GM23248 (cell line): ENCODE measurements around the gene SLC35A1. TPM values are rescaled to one million over a fixed set of nuclear protein-coding genes. Genes with fewer than 3 reads are reported as not detected.

ENCODE experiments used
- DNase-seq: peaks from one replicate; pipeline ENCODE4 v3.0.0-alpha.2; 2015
- H2AFZ ChIP-seq: fragments of 200-600 bp; sonication (generic); 2 replicates; pipeline ENCODE4 v1.6.1; 2016; ENCODE audit warnings: antibody characterized with exemption
- H3F3A ChIP-seq: fragments of 200-600 bp; sonication (generic); 2 replicates; pipeline ENCODE4 v1.6.1; 2016; ENCODE audit warnings: mild to moderate bottlenecking, antibody characterized with exemption, mixed run types; ENCODE audit not compliant: insufficient read depth
- H3K27ac ChIP-seq: fragments of 200-600 bp; sonication (generic); 2 replicates; pipeline ENCODE4 v1.5.1; 2016; ENCODE audit warnings: mild to moderate bottlenecking
- H3K27me3 ChIP-seq: fragments of 200-600 bp; sonication (generic); replicated peaks from 2 replicates; pipeline ENCODE4 v1.6.1; 2016; ENCODE audit warnings: mild to moderate bottlenecking; ENCODE audit not compliant: insufficient read depth
- H3K36me3 ChIP-seq: fragments of 200-600 bp; sonication (generic); 2 replicates; pipeline ENCODE4 v1.6.1; 2016; ENCODE audit warnings: low read depth, mild to moderate bottlenecking
- H3K4me1 ChIP-seq: fragments of 200-600 bp; sonication (generic); 2 replicates; pipeline ENCODE4 v1.6.1; 2016; ENCODE audit warnings: mild to moderate bottlenecking; ENCODE audit not compliant: insufficient read depth
- H3K4me2 ChIP-seq: fragments of 200-600 bp; sonication (generic); one replicate; pipeline ENCODE4 v1.6.1; 2016; ENCODE audit warnings: mild to moderate bottlenecking; ENCODE audit not compliant: unreplicated experiment
- H3K4me3 ChIP-seq: fragments of 200-600 bp; sonication (generic); 2 replicates; pipeline ENCODE4 v1.5.1; 2016; ENCODE audit warnings: mild to moderate bottlenecking
- H3K79me2 ChIP-seq: fragments of 200-600 bp; sonication (generic); 2 replicates; pipeline ENCODE4 v1.6.1; 2016; ENCODE audit warnings: mild to moderate bottlenecking; ENCODE audit not compliant: insufficient read depth
- H3K9ac ChIP-seq: fragments of 200-600 bp; sonication (generic); 2 replicates; pipeline ENCODE4 v1.6.1; 2016; ENCODE audit warnings: mild to moderate bottlenecking
- H3K9me2 ChIP-seq: fragments of 200-600 bp; sonication (generic); 2 replicates; pipeline ENCODE4 v1.6.1; 2016; ENCODE audit warnings: mixed run types, mild to moderate bottlenecking, moderate library complexity; ENCODE audit not compliant: insufficient read depth
- H3K9me3 ChIP-seq: fragments of 200-600 bp; sonication (generic); one replicate; pipeline ENCODE4 v1.6.1; 2017; ENCODE audit warnings: low read depth
- H4K20me1 ChIP-seq: fragments of 200-600 bp; sonication (generic); 2 replicates; pipeline ENCODE4 v1.6.0; 2016; ENCODE audit not compliant: insufficient read depth
- EZH2 ChIP-seq: fragments of 200-600 bp; sonication (generic); IDR thresholded peaks from 2 replicates; pipeline ENCODE4 v1.6.1; 2018; ENCODE audit warnings: antibody characterized with exemption, mild to moderate bottlenecking; ENCODE audit not compliant: insufficient read depth, poor library complexity, severe bottlenecking
- EZH2phosphoT487 ChIP-seq: fragments of 200-600 bp; sonication (generic); IDR thresholded peaks from 2 replicates; pipeline ENCODE4 v1.6.1; 2018; ENCODE audit warnings: antibody characterized with exemption, moderate library complexity, mild to moderate bottlenecking, low read depth; ENCODE audit not compliant: insufficient read depth
- WGBS, 2 experiments: methylation state at CpG; one replicate each; pipeline ENCODE4 v1.1.6; 2015 to 2017; ENCODE audit warnings: low lambda C conversion rate in 2 of 2, low coverage in 1 of 2; ENCODE audit errors: missing lambda C conversion rate in 2 of 2; 5-methylcytosine and 5-hydroxymethylcytosine counted together
- in situ Hi-C: fragments of 300-500 bp; cut with MboI; formaldehyde crosslinking; loops from 2 replicates; pipeline ENCODE4 v1.15.0; 2020
- polyA plus RNA-seq: library from polyadenylated mRNA; unstranded; fragments of >200 nt; fragmentation: Nextera tagmentation; extraction: Ambion mirVana; gene quantifications from 2 replicates; pipeline ENCODE4 v1.2.1, GENCODE V29; 2016
- total RNA-seq: library from RNA; depleted of rRNA; stranded (reverse); fragments of >200 nt; shearing (Covaris generic); gene quantifications from 2 replicates; pipeline ENCODE4 v1.2.3, GENCODE V29; 2014

SLC35A1 gene
- total and polyA plus RNA-seq, 2 experiments from 2014 or later, result 25.6 to 31.4 TPM

- no peaks in the 10 kb centered on the region for H3K27me3 ChIP-seq
- H3F3A ChIP-seq, result no peaks in the 10 kb centered on the region
- no peak overlapping the region for H2AFZ ChIP-seq
- no peak overlapping the region for H3K27ac ChIP-seq
- no peak for TF ChIP-seq EZH2
- TF ChIP-seq EZH2phosphoT487, result no peak
- no peaks in the 10 kb centered on the region for H4K20me1 ChIP-seq
- peaks cover 16% of the 10 kb centered on the region for H3K79me2 ChIP-seq
- H3K4me3 ChIP-seq, result no peak overlapping the region
- H3K4me1 ChIP-seq, result peaks cover 9% of the 10 kb centered on the region; the same call in 1 of the 2 replicates
- no peak for DNase-seq
- H3K9me2 ChIP-seq, result no peaks in the 10 kb centered on the region
- in situ Hi-C loops, result no loop called here
- no peak overlapping the region for H3K4me2 ChIP-seq
- peaks cover 70% of the 10 kb centered on the region for H3K36me3 ChIP-seq
- WGBS, 2 experiments, result 98 to 100% methylated on average over 1 of the region's 1 CpG
- no peaks in the 10 kb centered on the region for H3K9me3 ChIP-seq
- H3K9ac ChIP-seq, result no peak overlapping the region
Observed at GRCh38 chr6:87541041-87541440, 68.3 kb downstream of the SLC35A1 start.

GRCh38 chr6:87541744-87542143 lies 69.0 kb downstream of the SLC35A1 start:
- in situ Hi-C loops, result no loop called here
- Histone ChIP-seq H3F3A (no peaks in the 10 kb centered on the region), H3K36me3 (peaks cover 68% of the 10 kb centered on the region), H3K4me2 (no peak overlapping the region), H3K4me1 (peaks cover 7% of the 10 kb centered on the region; the same call in 1 of the 2 replicates), H3K27me3 (no peaks in the 10 kb centered on the region), H4K20me1 (no peaks in the 10 kb centered on the region), H3K27ac (no peak overlapping the region), H2AFZ (no peak overlapping the region), H3K4me3 (no peak overlapping the region), H3K79me2 (peaks cover 13% of the 10 kb centered on the region), H3K9ac (no peak overlapping the region), H3K9me2 (no peaks in the 10 kb centered on the region), H3K9me3 (no peaks in the 10 kb centered on the region)
- WGBS, 2 experiments, result 78 to 80% methylated on average over 2 of the region's 2 CpGs
- DNase-seq, result no peak
- TF ChIP-seq EZH2 (no peak), EZH2phosphoT487 (no peak)

- WGBS, 2 experiments, result 68 to 70% methylated on average over 4 of the region's 4 CpGs
- Histone ChIP-seq H3K9me3 (no peaks in the 10 kb centered on the region), H3K4me2 (no peak overlapping the region), H4K20me1 (no peaks in the 10 kb centered on the region), H3K4me3 (no peak overlapping the region), H3F3A (no peaks in the 10 kb centered on the region), H3K27me3 (no peaks in the 10 kb centered on the region), H2AFZ (no peak overlapping the region), H3K9ac (no peak overlapping the region), H3K9me2 (no peaks in the 10 kb centered on the region), H3K27ac (no peak overlapping the region), H3K36me3 (peaks cover 74% of the 10 kb centered on the region), H3K4me1 (no peaks in the 10 kb centered on the region), H3K79me2 (peaks cover 22% of the 10 kb centered on the region; the same call in 1 of the 2 replicates)
- in situ Hi-C loops, result no loop called here
- TF ChIP-seq EZH2 (no peak), EZH2phosphoT487 (no peak)
- no peak for DNase-seq
Observed at GRCh38 chr6:87543696-87544473, 71.1 kb downstream of the SLC35A1 start.

- in situ Hi-C loops, result no loop called here
- H3K9me2 ChIP-seq, result no peaks in the 10 kb centered on the region
- H3K9ac ChIP-seq, result no peak overlapping the region
- no peak overlapping the region for H2AFZ ChIP-seq
- no peak overlapping the region for H3K27ac ChIP-seq
- H3K27me3 ChIP-seq, result no peaks in the 10 kb centered on the region
- H3K9me3 ChIP-seq, result no peaks in the 10 kb centered on the region
- DNase-seq, result no peak
- TF ChIP-seq EZH2phosphoT487 (no peak), EZH2 (no peak)
- no peak overlapping the region for H3K4me2 ChIP-seq
- no peaks in the 10 kb centered on the region for H3K4me1 ChIP-seq
- H4K20me1 ChIP-seq, result no peaks in the 10 kb centered on the region
- H3F3A ChIP-seq, result no peaks in the 10 kb centered on the region
- 94 to 97% methylated on average over 1 of the region's 1 CpG for WGBS, 2 experiments
- peaks cover 25% of the 10 kb centered on the region; the same call in 1 of the 2 replicates for H3K79me2 ChIP-seq
- H3K36me3 ChIP-seq, result peaks cover 73% of the 10 kb centered on the region
- H3K4me3 ChIP-seq, result no peak overlapping the region
Observed at GRCh38 chr6:87544474-87544735, 71.6 kb downstream of the SLC35A1 start.

- Histone ChIP-seq H3K9ac (no peak overlapping the region), H3K27me3 (no peaks in the 10 kb centered on the region), H2AFZ (no peak overlapping the region), H3K9me3 (no peaks in the 10 kb centered on the region), H3K4me2 (no peak overlapping the region), H3K79me2 (peaks cover 84% of the 10 kb centered on the region), H4K20me1 (no peaks in the 10 kb centered on the region), H3K4me1 (no peaks in the 10 kb centered on the region), H3F3A (peaks cover 13% of the 10 kb centered on the region; the same call in 1 of the 2 replicates), H3K9me2 (no peaks in the 10 kb centered on the region), H3K36me3 (peaks cover 67% of the 10 kb centered on the region), H3K27ac (no peak overlapping the region), H3K4me3 (no peak overlapping the region)
- in situ Hi-C loops, result no loop called here
- TF ChIP-seq EZH2 (no peak), EZH2phosphoT487 (no peak)
- no peak for DNase-seq
- WGBS, 2 experiments, result 94 to 97% methylated on average over 2 of the region's 2 CpGs
Observed at GRCh38 chr6:87551799-87552198, 79.0 kb downstream of the SLC35A1 start.
